OCI-LY7 (cell line): Measurements from ENCODE around the gene IGSF11. TPM values are rescaled to one million over a fixed set of nuclear protein-coding genes. Genes with fewer than 3 reads are reported as not detected.
"Not testable (repeated sequence)": the region's sequence is repeated elsewhere in the genome, so short reads cannot be mapped to it uniquely, and the experiment has no call there.

Experiments
- BruUV-seq: library from RNA; stranded (reverse); fragments of 400-500 nt; replicated peaks from 2 replicates; lab custom pipeline; 2021; lab: Mats Ljungman, UMichigan
- CTCF ChIA-PET: fragments of 300-600 bp; sonication (Branson Sonifier 250); formaldehyde crosslinking; loops from one replicate; lab custom pipeline; 2022; ENCODE audit warnings: antibody characterized with exemption; ENCODE audit not compliant: unreplicated experiment; lab: Charles Lee
- POLR2A ChIA-PET: fragments of 300-600 bp; sonication (Branson Sonifier 250); formaldehyde crosslinking; loops from one replicate; lab custom pipeline; 2022; ENCODE audit warnings: antibody characterized with exemption; lab: Charles Lee
- DNase-seq: peaks from one replicate; pipeline ENCODE4 v3.0.0-alpha.2; 2015; ENCODE audit warnings: low spot score
- H2AFZ ChIP-seq: fragments of 200-600 bp; sonication (generic), shearing (Covaris generic); 2 replicates; pipeline ENCODE4 v1.6.1; 2014; ENCODE audit warnings: mild to moderate bottlenecking, antibody characterized with exemption, low read length, moderate library complexity
- H3K27ac ChIP-seq: fragments of 200-600 bp; sonication (generic); 2 replicates; pipeline ENCODE4 v1.5.1; 2014; ENCODE audit warnings: mixed run types, low read depth, mild to moderate bottlenecking, moderate library complexity, low read length, inconsistent platforms; ENCODE audit not compliant: poor library complexity, severe bottlenecking
- H3K36me3 ChIP-seq: fragments of 200-600 bp; sonication (generic); 2 replicates; pipeline ENCODE4 v1.6.1; 2014; ENCODE audit warnings: mild to moderate bottlenecking, antibody characterized with exemption, low read length, moderate library complexity, mixed read lengths; ENCODE audit not compliant: insufficient read depth
- H3K4me1 ChIP-seq: fragments of 200-600 bp; sonication (generic); 2 replicates; pipeline ENCODE4 v1.5.1; 2014; ENCODE audit warnings: mild to moderate bottlenecking, low read length; ENCODE audit not compliant: insufficient read depth, poor library complexity, severe bottlenecking
- H3K4me2 ChIP-seq: fragments of 200-600 bp; sonication (generic); 2 replicates; pipeline ENCODE4 v1.6.1; 2014; ENCODE audit warnings: mild to moderate bottlenecking, low read length
- H3K4me3 ChIP-seq: fragments of 200-600 bp; sonication (generic); 2 replicates; pipeline ENCODE4 v1.5.1; 2014; ENCODE audit warnings: mild to moderate bottlenecking, low read depth, low read length; ENCODE audit not compliant: poor library complexity, severe bottlenecking
- H3K79me2 ChIP-seq: fragments of 200-600 bp; sonication (generic); 2 replicates; pipeline ENCODE4 v1.6.1; 2016; ENCODE audit warnings: low read depth, mild to moderate bottlenecking, low read length, moderate library complexity, mixed read lengths; ENCODE audit not compliant: insufficient read depth
- H3K9me2 ChIP-seq: fragments of 200-600 bp; sonication (generic); 2 replicates; pipeline ENCODE4 v1.6.1; 2016; ENCODE audit warnings: mild to moderate bottlenecking, low read length, mixed read lengths; ENCODE audit not compliant: insufficient read depth
- H3K9me3 ChIP-seq: fragments of 200-600 bp; sonication (generic); 2 replicates; pipeline ENCODE4 v1.6.1; 2014; ENCODE audit warnings: mild to moderate bottlenecking, mixed run types, low read length, mixed read lengths
- H4K20me1 ChIP-seq: fragments of 200-600 bp; sonication (generic); 2 replicates; pipeline ENCODE4 v1.6.1; 2014; ENCODE audit warnings: mild to moderate bottlenecking, antibody characterized with exemption, low read length, moderate library complexity, mixed read lengths; ENCODE audit not compliant: insufficient read depth
- CTCF ChIP-seq: fragments of 200-600 bp; sonication (generic); conservative IDR thresholded peaks from 2 replicates; pipeline ENCODE4 v1.5.1; 2014; ENCODE audit warnings: mild to moderate bottlenecking, antibody characterized with exemption, low read length, moderate library complexity, mixed read lengths
- EZH2phosphoT487 ChIP-seq: fragments of 200-600 bp; sonication (generic); IDR thresholded peaks from 2 replicates; pipeline ENCODE4 v1.6.1; 2018; ENCODE audit warnings: low read depth, borderline replicate concordance, mild to moderate bottlenecking, mixed run types, antibody characterized with exemption, low read length, moderate library complexity, mixed read lengths
- intact Hi-C: fragments of 100-400 bp; cut with micrococcal nuclease; formaldehyde crosslinking; loops from one replicate; pipeline ENCODE4 v1.10.0; 2022; ENCODE audit not compliant: unreplicated experiment
- total RNA-seq, 2 experiments: library from RNA; depleted of rRNA in 1 of 2; stranded (reverse); fragments of >200 nt in 1 of 2; shearing (Covaris generic) in 1 of 2; gene quantifications; 2 replicates each; pipeline ENCODE4 v1.2.3, GENCODE V29; 2014 to 2022

The IGSF11 gene
- total RNA-seq, 2 experiments from 2014 or later, result not detected

GRCh38 chr3:119073258-119074001, 38.8 kb upstream of the IGSF11 start:
- DNase-seq, result no peak
- H4K20me1 ChIP-seq, result no peaks in the 10 kb centered on the region
- TF ChIP-seq CTCF, result no peak
- TF ChIP-seq EZH2phosphoT487, result no peak
- ChIA-PET POLR2A (no interaction called here), CTCF (interaction anchor here (0.6 kb wide), 1 partner anchor 1111 kb away, joined by 3 read pairs; no protein-coding TSS in a partner anchor)
- H3K4me1 ChIP-seq, result no peaks in the 10 kb centered on the region
- no peak overlapping the region for H3K27ac ChIP-seq
- intact Hi-C loops, result no loop called here
- no peaks in the 10 kb centered on the region for H3K9me2 ChIP-seq
- no peak overlapping the region for H3K4me2 ChIP-seq
- H3K4me3 ChIP-seq, result no peak overlapping the region
- H2AFZ ChIP-seq, result no peak overlapping the region
- no peaks in the 10 kb centered on the region for H3K9me3 ChIP-seq
- no TSS peak for BruUV-seq
- no peaks in the 10 kb centered on the region for H3K79me2 ChIP-seq
- no peaks in the 10 kb centered on the region for H3K36me3 ChIP-seq

- CTCF ChIA-PET, BruUV-seq, intact Hi-C loops: not testable (repeated sequence)
Measured at GRCh38 chr3:119072451-119072850, 37.8 kb upstream of the IGSF11 start.

GRCh38 chr3:119069725-119070124, 35.1 kb upstream of the IGSF11 start:
- H2AFZ ChIP-seq, result no peak overlapping the region
- TF ChIP-seq CTCF, result no peak
- no peak for TF ChIP-seq EZH2phosphoT487
- H3K36me3 ChIP-seq, result no peaks in the 10 kb centered on the region
- H4K20me1 ChIP-seq, result no peaks in the 10 kb centered on the region; the same call in 1 of the 2 replicates
- H3K9me2 ChIP-seq, result no peaks in the 10 kb centered on the region
- no peak overlapping the region for H3K4me3 ChIP-seq
- H3K9me3 ChIP-seq, result no peaks in the 10 kb centered on the region
- ChIA-PET POLR2A (no interaction called here), CTCF (no interaction called here)
- no peak overlapping the region for H3K27ac ChIP-seq
- H3K4me2 ChIP-seq, result no peak overlapping the region
- no TSS peak for BruUV-seq
- intact Hi-C loops, result no loop called here
- no peaks in the 10 kb centered on the region for H3K4me1 ChIP-seq
- no peaks in the 10 kb centered on the region for H3K79me2 ChIP-seq
- DNase-seq, result no peak

More at GRCh38 chr3:119072451-119072850, 37.8 kb upstream of the IGSF11 start:
- H3K79me2 ChIP-seq, H3K4me1 ChIP-seq, H4K20me1 ChIP-seq, H3K4me3 ChIP-seq, H3K36me3 ChIP-seq, H3K4me2 ChIP-seq, POLR2A ChIA-PET, H3K9me3 ChIP-seq, H3K27ac ChIP-seq, H2AFZ ChIP-seq, DNase-seq, H3K9me2 ChIP-seq: not testable (repeated sequence)
